ENCODE data around the gene KCNH6.

KCNH6 gene

GRCh38 chr17:63512896-63513644 is 10.1 kb upstream of the KCNH6 start:
- no peak for DNase-seq

- DNase-seq = no peak
These were observed 8.7 kb upstream of the KCNH6 start for GRCh38 chr17:63514477-63514876.

GRCh38 chr17:63514974-63515373 is 8.2 kb upstream of the KCNH6 start:
- DNase-seq = no peak

- DNase-seq = no peak
These were observed 7.7 kb upstream of the KCNH6 start for GRCh38 chr17:63515426-63515825.

- DNase-seq = peak in 1 of 2 donors; percentile 23
These were observed 6.0 kb upstream of the KCNH6 start for GRCh38 chr17:63516910-63517824.

- DNase-seq = no peak
These were observed 5.2 kb upstream of the KCNH6 start for GRCh38 chr17:63517825-63518534.

- no peak for DNase-seq
These were observed 3.9 kb upstream of the KCNH6 start for GRCh38 chr17:63519116-63519881.

- no peak for DNase-seq
These were observed 2.9 kb upstream of the KCNH6 start for GRCh38 chr17:63519972-63520882.

- no peak for DNase-seq
These were observed 893 bp downstream of the KCNH6 start for GRCh38 chr17:63524051-63524450.

GRCh38 chr17:63525190-63525946 is 2.2 kb downstream of the KCNH6 start:
- no peak for DNase-seq

GRCh38 chr17:63526861-63527260 is 3.7 kb downstream of the KCNH6 start:
- DNase-seq = no peak

- DNase-seq = no peak
These were observed 5.0 kb downstream of the KCNH6 start for GRCh38 chr17:63528183-63528582.

GRCh38 chr17:63529711-63530556 is 6.8 kb downstream of the KCNH6 start:
- DNase-seq = no peak

- DNase-seq = no peak
These were observed 7.4 kb downstream of the KCNH6 start for GRCh38 chr17:63530557-63531021.

- no peak for DNase-seq
These were observed 8.1 kb downstream of the KCNH6 start for GRCh38 chr17:63531022-63531965.

GRCh38 chr17:63533433-63534077 is 10.4 kb downstream of the KCNH6 start:
- no peak for DNase-seq

GRCh38 chr17:63534078-63534570 is 11.0 kb downstream of the KCNH6 start:
- no peak for DNase-seq

Measured in inflammatory macrophage (primary cell).